ENCODE data around the gene RNASEL. TPM values are rescaled to one million over a fixed set of nuclear protein-coding genes. Genes with fewer than 3 reads are reported as not detected.

Gene RNASEL
- total and polyA plus RNA-seq, 2 of the 4 experiments (the other 2 are of a cell fraction), result 2.5 to 6.5 TPM

GRCh38 chr1:182617014-182617429 lies 28.0 kb upstream of the RNASEL start:
- H3K79me1 ChIP-seq (ENCODE audit: low read depth in 1 of 2, low read length in 2 of 2), result no peaks in the 10 kb centered on the region
- H3K18ac ChIP-seq (ENCODE audit: low read depth, low read length), result no peak overlapping the region
- no peak overlapping the region for H4K5ac ChIP-seq (ENCODE audit: low read depth, low read length)
- H3K4me3 ChIP-seq (ENCODE audit: insufficient read depth, low read depth, low read length), result no peak overlapping the region
- ChIA-PET POLR2A (ENCODE audit: unreplicated experiment) (no interaction called here), CTCF (interaction anchor here (1.0 to 1.3 kb wide), 3 partner anchors 10 to 170 kb away, joined by 3 read pairs; no protein-coding TSS in a partner anchor)
- BruUV-seq (replicated peaks), result no TSS peak
- no peak overlapping the region for H2AFZ ChIP-seq (replicated peaks; ENCODE audit: low read length, poor library complexity)
- no peaks in the 10 kb centered on the region for H3K9me3 ChIP-seq (ENCODE audit: control insufficient read depth, insufficient read depth, low read length)
- no peak overlapping the region for H3K4me2 ChIP-seq (ENCODE audit: low read depth, low read length)
- dilution Hi-C loops (cut with HindIII; ENCODE audit: low sequenced_read_pairs, unreplicated experiment) (no loop called here), in situ Hi-C loops (cut with MboI; ENCODE audit: low sequenced_read_pairs) (no loop called here), intact Hi-C loops (cut with micrococcal nuclease) (loop anchor here (5.0 kb wide), 1 partner anchor 165 kb away; no protein-coding TSS in a partner anchor)
- DNase-seq (no peak), ATAC-seq (ENCODE audit: low read depth) (no peak)
- no peak overlapping the region for H4K91ac ChIP-seq (ENCODE audit: insufficient read depth, low read depth, low read length)
- peaks cover 11% of the 10 kb centered on the region; the same call in 1 of the 2 replicates for H3K4me1 ChIP-seq (ENCODE audit: control insufficient read depth, insufficient read depth, low read length)
- peaks cover 21% of the 10 kb centered on the region for H3K27me3 ChIP-seq (ENCODE audit: control insufficient read depth, insufficient read depth, low read length)
- no peak overlapping the region for H2BK5ac ChIP-seq (ENCODE audit: low read depth, low read length, poor library complexity, severe bottlenecking)
- no peak overlapping the region for H3K56ac ChIP-seq (ENCODE audit: extremely low read depth, insufficient read depth, low read length)
- no peak overlapping the region for H2AK9ac ChIP-seq (replicated peaks; ENCODE audit: low read depth, low read length, poor library complexity)
- no peak overlapping the region for H3K14ac ChIP-seq (replicated peaks; ENCODE audit: low read depth, low read length)
- H3K4ac ChIP-seq (ENCODE audit: low read depth, low read length), result no peak overlapping the region
- no peak overlapping the region for H3K27ac ChIP-seq (ENCODE audit: insufficient read depth, low read length)
- no peak overlapping the region for H3K9ac ChIP-seq (ENCODE audit: low read depth, low read length)
- no peak overlapping the region for H2BK15ac ChIP-seq (ENCODE audit: low read depth, low read length)
- H3K9me1 ChIP-seq (ENCODE audit: insufficient read depth, low read length), result no peaks in the 10 kb centered on the region; the same call in 1 of the 2 replicates
- H2AK5ac ChIP-seq (ENCODE audit: low read depth, low read length), result no peak overlapping the region
- H2BK120ac ChIP-seq (ENCODE audit: low read depth, low read length), result no peak overlapping the region
- H3K23ac ChIP-seq (ENCODE audit: low read depth, low read length), result no peak overlapping the region
- H4K20me1 ChIP-seq (ENCODE audit: insufficient read depth, low read length), result no peaks in the 10 kb centered on the region
- H3K36me3 ChIP-seq (ENCODE audit: control insufficient read depth, insufficient read depth, low read length), result no peaks in the 10 kb centered on the region
- TF ChIP-seq BHLHE40 (IDR thresholded peaks at IDR 0.05; ENCODE audit: low read depth, low read length) (no peak), RCOR1 (IDR thresholded peaks at IDR 0.05; ENCODE audit: insufficient replicate concordance, low read length) (no peak), MAZ (IDR thresholded peaks at IDR 0.05; ENCODE audit: borderline replicate concordance, low read depth, low read length) (no peak), CHD1 (IDR thresholded peaks at IDR 0.05; ENCODE audit: low read depth, low read length) (no peak), FOS (IDR thresholded peaks at IDR 0.05; ENCODE audit: low read depth, low read length) (no peak), POLR2A (IDR thresholded peaks at IDR 0.05; ENCODE audit: low read depth, low read length) (no peak), USF2 (IDR thresholded peaks at IDR 0.05; ENCODE audit: low read depth, low read length) (no peak), SMC3 (IDR thresholded peaks at IDR 0.05; ENCODE audit: low read depth, low read length) (no peak), ELK1 (IDR thresholded peaks at IDR 0.05; ENCODE audit: borderline replicate concordance, low read depth, low read length) (no peak), MXI1 (IDR thresholded peaks at IDR 0.05; ENCODE audit: borderline replicate concordance, low read depth, low read length) (no peak), RAD21 (IDR thresholded peaks at IDR 0.05; ENCODE audit: low read length) (no peak), CTCF (conservative IDR thresholded peaks at IDR 0.05; ENCODE audit: low read depth, low read length) (no peak), NFE2L2 (IDR thresholded peaks at IDR 0.05; ENCODE audit: low read depth, low read length) (no peak), MAFK (IDR thresholded peaks at IDR 0.05; ENCODE audit: low read depth, low read length) (no peak), RFX5 (IDR thresholded peaks at IDR 0.05; ENCODE audit: low read depth, low read length) (no peak), CEBPB (IDR thresholded peaks at IDR 0.05; ENCODE audit: low read depth, low read length) (no peak)
- H2BK20ac ChIP-seq (ENCODE audit: low read depth, low read length), result no peak overlapping the region
- no CpG with 5 or more reads among the region's 4 CpGs for WGBS, 2 experiments (ENCODE audit: extremely low coverage in 2 of 2, insufficient read length in 1 of 2)
- H4K8ac ChIP-seq (ENCODE audit: low read depth in 2 of 2, low read length in 2 of 2), result no peak overlapping the region
